Astrocyte (in vitro differentiated cells and primary cell): ENCODE measurements around the gene SMIM20. TPM values are rescaled to one million over a fixed set of nuclear protein-coding genes. Genes with fewer than 3 reads are reported as not detected.
A peak's percentile ranks its signal among the peaks of the same experiment; 100 is the strongest.

Experiments
- DNase-seq: peaks from one replicate; pipeline ENCODE4 v3.0.0-alpha.2; 2010; ENCODE audit warnings: low read depth
- FAIRE-seq: peaks from 2 replicates; lab custom pipeline; 2011; peaks lifted over from hg19 to GRCh38; lab: Jason Lieb, UNC
- H2AFZ ChIP-seq: 2 replicates; pipeline ENCODE4 v1.6.0; 2012; ENCODE audit warnings: low read depth, low read length, inconsistent platforms
- H3K27ac ChIP-seq: 2 replicates; pipeline ENCODE4 v1.5.1; 2011; ENCODE audit warnings: low read depth, low read length, inconsistent platforms
- H3K27me3 ChIP-seq: 2 replicates; pipeline ENCODE4 v1.6.0; 2011; ENCODE audit warnings: low read length, inconsistent platforms; ENCODE audit not compliant: insufficient read depth
- H3K36me3 ChIP-seq: 2 replicates; pipeline ENCODE4 v1.5.1; 2011; ENCODE audit warnings: low read length, inconsistent platforms; ENCODE audit not compliant: insufficient read depth
- H3K4me1 ChIP-seq: 2 replicates; pipeline ENCODE4 v1.5.1; 2011; ENCODE audit warnings: low read length, inconsistent platforms; ENCODE audit not compliant: insufficient read depth
- H3K4me2 ChIP-seq: 2 replicates; pipeline ENCODE4 v1.6.0; 2012; ENCODE audit warnings: low read length, inconsistent platforms
- H3K4me3 ChIP-seq: 2 replicates; pipeline ENCODE4 v1.5.1; 2011; ENCODE audit warnings: low read depth, mild to moderate bottlenecking, low read length, inconsistent platforms; ENCODE audit not compliant: insufficient read depth
- H3K79me2 ChIP-seq: 2 replicates; pipeline ENCODE4 v1.6.0; 2012; ENCODE audit warnings: mild to moderate bottlenecking, low read length, inconsistent platforms; ENCODE audit not compliant: insufficient read depth
- H3K9ac ChIP-seq: 2 replicates; pipeline ENCODE4 v1.6.0; 2012; ENCODE audit warnings: mild to moderate bottlenecking, low read length, inconsistent platforms
- H3K9me3 ChIP-seq: 2 replicates; pipeline ENCODE4 v1.5.1; 2012; ENCODE audit warnings: low read depth, mild to moderate bottlenecking, low read length, inconsistent platforms; ENCODE audit not compliant: insufficient read depth
- H4K20me1 ChIP-seq: 2 replicates; pipeline ENCODE4 v1.6.0; 2012; ENCODE audit warnings: low read length, inconsistent platforms; ENCODE audit not compliant: insufficient read depth
- H3K27ac Mint-ChIP-seq: one replicate; pipeline ENCODE4 v1.8.0; 2021; ENCODE audit warnings: mild to moderate bottlenecking, mixed read lengths; ENCODE audit not compliant: unreplicated experiment
- H3K27me3 Mint-ChIP-seq: one replicate; pipeline ENCODE4 v1.8.0; 2021; ENCODE audit warnings: low read depth, mixed read lengths; ENCODE audit not compliant: unreplicated experiment
- H3K36me3 Mint-ChIP-seq: one replicate; pipeline ENCODE4 v1.8.0; 2021; ENCODE audit warnings: low read depth, mixed read lengths; ENCODE audit not compliant: unreplicated experiment
- H3K4me1 Mint-ChIP-seq: one replicate; pipeline ENCODE4 v1.8.0; 2021; ENCODE audit warnings: low read depth, mixed read lengths; ENCODE audit not compliant: unreplicated experiment
- H3K4me3 Mint-ChIP-seq: one replicate; pipeline ENCODE4 v1.8.0; 2021; ENCODE audit warnings: mild to moderate bottlenecking, moderate library complexity, mixed read lengths; ENCODE audit not compliant: unreplicated experiment
- H3K9me3 Mint-ChIP-seq: one replicate; pipeline ENCODE4 v1.8.0; 2021; ENCODE audit warnings: mild to moderate bottlenecking, mixed read lengths; ENCODE audit not compliant: unreplicated experiment
- CTCF ChIP-seq: IDR thresholded peaks from 2 replicates; pipeline ENCODE4 v1.5.1; 2011; ENCODE audit warnings: low read depth, mild to moderate bottlenecking, inconsistent platforms, low read length, moderate library complexity; ENCODE audit not compliant: insufficient read depth
- EZH2 ChIP-seq: IDR thresholded peaks from 2 replicates; pipeline ENCODE4 v1.6.1; 2012; ENCODE audit warnings: mild to moderate bottlenecking, low read length, inconsistent platforms; ENCODE audit not compliant: insufficient read depth
- total RNA-seq: library from RNA; stranded (reverse); gene quantifications from 2 replicates; pipeline ENCODE4 v1.2.1, GENCODE V29; 2021

The SMIM20 gene
- total RNA-seq, 1 donor from 2014 or later: 19.4 TPM

GRCh38 chr4:25943312-25943711 is 29.3 kb downstream of the SMIM20 start:
- Histone ChIP-seq H3K36me3 (no peaks in the 10 kb centered on the region), H4K20me1 (no peaks in the 10 kb centered on the region), H3K79me2 (no peaks in the 10 kb centered on the region), H3K27me3 (peaks cover 17% of the 10 kb centered on the region), H3K4me2 (no peak overlapping the region), H2AFZ (no peak overlapping the region), H3K9me3 (peaks cover 2% of the 10 kb centered on the region), H3K27ac (no peak overlapping the region), H3K9ac (no peak overlapping the region), H3K4me1 (peaks cover 4% of the 10 kb centered on the region), H3K4me3 (no peak overlapping the region)
- TF ChIP-seq CTCF: no peak
- no peak for TF ChIP-seq EZH2
- Mint-ChIP-seq H3K36me3 (no peaks in the 10 kb centered on the region), H3K9me3 (peaks cover 2% of the 10 kb centered on the region), H3K27me3 (peaks cover 3% of the 10 kb centered on the region), H3K4me3 (no peak overlapping the region), H3K27ac (no peak overlapping the region), H3K4me1 (peaks cover 7% of the 10 kb centered on the region)
- no peak for FAIRE-seq
- DNase-seq: peak; percentile 59

DNA sequence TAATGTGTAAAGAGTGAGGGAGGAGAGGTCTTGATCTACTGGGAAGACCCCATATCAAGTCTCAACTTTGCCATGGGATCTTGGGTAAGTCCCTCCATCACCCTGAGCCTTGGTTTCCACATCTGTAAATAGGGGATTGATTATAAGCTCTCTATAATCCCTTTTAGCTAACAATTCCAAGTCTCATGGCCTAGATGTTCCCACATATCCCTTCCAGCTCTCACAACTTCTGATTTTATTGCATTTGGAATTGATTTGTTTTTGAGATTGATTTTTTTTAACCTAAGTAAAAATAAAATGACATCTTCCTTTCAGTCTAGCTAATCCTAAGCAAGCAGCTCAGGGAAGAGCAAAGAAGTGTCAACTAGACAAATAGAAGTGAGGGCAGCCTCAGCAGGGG is 29.8 kb downstream of the SMIM20 start:
- H3K36me3 ChIP-seq: no peaks in the 10 kb centered on the region
- peaks cover 17% of the 10 kb centered on the region for H3K27me3 ChIP-seq
- H3K4me2 ChIP-seq: no peak overlapping the region
- H3K4me1 ChIP-seq: peaks cover 2% of the 10 kb centered on the region
- no peaks in the 10 kb centered on the region for H4K20me1 ChIP-seq
- no peak overlapping the region for H3K9ac ChIP-seq
- Mint-ChIP-seq H3K36me3 (no peaks in the 10 kb centered on the region), H3K9me3 (peaks cover 2% of the 10 kb centered on the region), H3K27me3 (peaks cover 3% of the 10 kb centered on the region), H3K4me3 (no peak overlapping the region), H3K27ac (no peak overlapping the region), H3K4me1 (peaks cover 2% of the 10 kb centered on the region)
- no peaks in the 10 kb centered on the region for H3K79me2 ChIP-seq
- H3K9me3 ChIP-seq: peaks cover 2% of the 10 kb centered on the region
- TF ChIP-seq CTCF (no peak), EZH2 (no peak)
- DNase-seq (no peak), FAIRE-seq (no peak)
- no peak overlapping the region for H2AFZ ChIP-seq
- H3K4me3 ChIP-seq: no peak overlapping the region
- no peak overlapping the region for H3K27ac ChIP-seq

- TF ChIP-seq EZH2 (no peak), CTCF (no peak)
- Histone ChIP-seq H3K9me3 (peaks cover 2% of the 10 kb centered on the region), H3K79me2 (no peaks in the 10 kb centered on the region), H3K27me3 (peaks cover 12% of the 10 kb centered on the region), H3K27ac (no peak overlapping the region), H3K4me1 (peaks cover 3% of the 10 kb centered on the region), H3K36me3 (no peaks in the 10 kb centered on the region), H3K4me2 (no peak overlapping the region), H3K9ac (no peak overlapping the region), H3K4me3 (no peak overlapping the region), H4K20me1 (no peaks in the 10 kb centered on the region), H2AFZ (no peak overlapping the region)
- Mint-ChIP-seq H3K9me3 (no peaks in the 10 kb centered on the region), H3K36me3 (no peaks in the 10 kb centered on the region), H3K4me3 (no peak overlapping the region), H3K27ac (no peak overlapping the region), H3K27me3 (peaks cover 11% of the 10 kb centered on the region), H3K4me1 (peaks cover 7% of the 10 kb centered on the region)
- DNase-seq (no peak), FAIRE-seq (peak; percentile 26)
Observed at GRCh38 chr4:25948051-25948450, 34.0 kb downstream of the SMIM20 start.
